AG10803 (cell line): ENCODE measurements around the gene MTCL1.

Experiments used
- DNase-seq: peaks from one replicate; pipeline ENCODE4 v3.0.0; 2010; ENCODE audit warnings: low read depth
- H3K4me3 ChIP-seq: 2 replicates; pipeline ENCODE4 v1.5.1; 2011; ENCODE audit warnings: mild to moderate bottlenecking, low read length, control low read depth
- TF ChIP-seq, protein P1 (sequence below): conservative IDR thresholded peaks from 2 replicates; pipeline ENCODE4 v1.5.1; 2011; ENCODE audit warnings: mild to moderate bottlenecking, low read length, control low read depth, inconsistent platforms

Gene MTCL1

DNA sequence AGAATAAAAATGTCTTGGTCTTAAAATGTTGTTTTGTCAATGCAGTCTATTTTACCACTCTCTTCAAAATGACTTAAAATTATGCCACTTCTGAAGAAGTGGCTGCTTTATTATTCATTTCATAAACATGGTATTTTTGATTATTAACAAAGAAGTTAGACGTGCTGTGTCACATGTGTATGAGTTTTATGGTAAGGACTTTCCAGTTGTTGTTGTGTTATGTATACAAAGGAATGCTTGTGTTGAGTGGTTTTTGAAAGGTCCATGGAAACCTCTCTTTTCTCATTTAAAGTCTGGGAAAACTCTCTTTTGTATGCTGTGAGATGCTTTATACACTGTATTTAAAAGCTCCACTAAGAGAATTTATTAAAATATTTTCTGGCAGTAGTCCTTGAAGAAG lies 116.2 kb downstream of the MTCL1 start:
- TF ChIP-seq, protein P1, sequence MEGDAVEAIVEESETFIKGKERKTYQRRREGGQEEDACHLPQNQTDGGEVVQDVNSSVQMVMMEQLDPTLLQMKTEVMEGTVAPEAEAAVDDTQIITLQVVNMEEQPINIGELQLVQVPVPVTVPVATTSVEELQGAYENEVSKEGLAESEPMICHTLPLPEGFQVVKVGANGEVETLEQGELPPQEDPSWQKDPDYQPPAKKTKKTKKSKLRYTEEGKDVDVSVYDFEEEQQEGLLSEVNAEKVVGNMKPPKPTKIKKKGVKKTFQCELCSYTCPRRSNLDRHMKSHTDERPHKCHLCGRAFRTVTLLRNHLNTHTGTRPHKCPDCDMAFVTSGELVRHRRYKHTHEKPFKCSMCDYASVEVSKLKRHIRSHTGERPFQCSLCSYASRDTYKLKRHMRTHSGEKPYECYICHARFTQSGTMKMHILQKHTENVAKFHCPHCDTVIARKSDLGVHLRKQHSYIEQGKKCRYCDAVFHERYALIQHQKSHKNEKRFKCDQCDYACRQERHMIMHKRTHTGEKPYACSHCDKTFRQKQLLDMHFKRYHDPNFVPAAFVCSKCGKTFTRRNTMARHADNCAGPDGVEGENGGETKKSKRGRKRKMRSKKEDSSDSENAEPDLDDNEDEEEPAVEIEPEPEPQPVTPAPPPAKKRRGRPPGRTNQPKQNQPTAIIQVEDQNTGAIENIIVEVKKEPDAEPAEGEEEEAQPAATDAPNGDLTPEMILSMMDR: no peak

DNA sequence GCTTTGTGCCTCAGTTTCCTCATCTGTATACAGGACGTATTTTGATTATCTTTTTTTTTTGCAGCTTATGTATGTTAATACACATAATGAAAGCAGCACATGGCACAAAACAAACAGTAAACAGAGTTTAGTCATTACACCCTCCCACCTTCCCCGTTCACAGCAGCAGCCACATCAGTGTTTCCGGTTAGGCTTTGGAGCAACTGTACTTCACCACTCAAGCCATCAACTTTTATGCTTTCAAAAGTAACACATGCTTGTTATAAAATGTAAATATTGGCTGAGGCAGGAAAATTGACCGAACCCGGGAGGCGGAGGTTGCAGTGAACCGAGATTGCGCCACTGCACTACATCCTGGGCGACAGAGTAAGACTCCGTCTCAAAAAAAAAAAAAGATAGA lies 117.3 kb downstream of the MTCL1 start:
- H3K4me3 ChIP-seq: no peak overlapping the region
- DNase-seq: no peak
- TF ChIP-seq, protein P1: no peak

More for the DNA sequence above, 116.2 kb downstream of the MTCL1 start:
- H3K4me3 ChIP-seq: no peak overlapping the region
- no peak for DNase-seq

DNA sequence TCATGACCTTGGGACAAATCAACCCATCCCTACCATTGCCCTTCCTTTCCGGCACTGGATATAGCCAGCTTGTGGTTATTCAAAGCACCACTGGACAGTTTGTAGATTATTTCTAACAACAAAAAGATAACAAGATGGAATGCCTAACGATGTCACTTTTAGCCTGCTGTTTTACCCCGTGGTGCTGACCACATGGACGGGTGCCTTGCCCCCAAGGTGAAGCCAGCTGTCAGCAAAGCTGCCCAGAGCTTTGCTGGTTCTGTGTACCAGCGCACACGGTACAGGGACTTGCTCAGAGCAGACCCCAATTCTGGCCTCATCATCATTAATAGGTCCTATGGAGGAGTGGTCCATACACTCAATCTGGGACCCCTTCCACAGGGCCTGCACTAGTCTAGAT lies 118.2 kb downstream of the MTCL1 start:
- no peak overlapping the region for H3K4me3 ChIP-seq
- no peak for DNase-seq
- TF ChIP-seq, protein P1: no peak

DNA sequence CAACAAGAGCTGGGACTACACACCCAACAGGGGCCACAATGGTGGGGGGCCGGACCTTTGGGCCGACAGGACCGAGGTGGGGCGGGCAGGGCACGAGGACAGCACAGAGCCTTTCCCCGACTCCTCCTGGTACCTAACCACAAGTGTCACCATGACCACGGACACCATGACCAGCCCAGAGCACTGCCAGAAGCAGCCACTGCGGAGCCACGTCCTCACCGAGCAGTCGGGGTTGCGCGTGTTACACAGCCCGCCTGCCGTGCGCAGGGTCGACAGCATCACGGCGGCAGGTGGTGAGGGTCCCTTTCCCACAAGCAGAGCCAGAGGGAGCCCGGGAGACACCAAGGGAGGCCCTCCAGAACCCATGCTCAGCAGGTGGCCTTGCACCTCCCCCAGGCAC lies 119.5 kb downstream of the MTCL1 start:
- H3K4me3 ChIP-seq: no peak overlapping the region
- TF ChIP-seq, protein P1: no peak
- no peak for DNase-seq

DNA sequence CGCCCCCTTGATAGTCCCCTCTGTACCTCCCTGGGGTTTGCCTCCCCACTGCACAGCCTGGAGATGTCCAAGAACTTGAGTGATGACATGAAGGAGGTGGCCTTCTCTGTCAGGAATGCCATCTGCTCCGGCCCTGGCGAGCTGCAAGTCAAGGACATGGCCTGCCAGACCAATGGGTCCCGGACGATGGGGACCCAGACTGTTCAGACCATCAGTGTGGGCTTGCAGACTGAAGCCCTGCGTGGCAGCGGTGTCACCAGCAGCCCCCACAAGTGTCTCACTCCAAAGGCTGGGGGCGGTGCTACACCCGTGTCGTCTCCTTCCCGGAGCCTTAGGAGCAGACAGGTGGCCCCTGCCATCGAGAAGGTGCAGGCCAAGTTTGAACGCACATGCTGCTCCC lies 119.9 kb downstream of the MTCL1 start:
- TF ChIP-seq, protein P1: no peak
- H3K4me3 ChIP-seq: no peak overlapping the region
- DNase-seq: no peak

DNA sequence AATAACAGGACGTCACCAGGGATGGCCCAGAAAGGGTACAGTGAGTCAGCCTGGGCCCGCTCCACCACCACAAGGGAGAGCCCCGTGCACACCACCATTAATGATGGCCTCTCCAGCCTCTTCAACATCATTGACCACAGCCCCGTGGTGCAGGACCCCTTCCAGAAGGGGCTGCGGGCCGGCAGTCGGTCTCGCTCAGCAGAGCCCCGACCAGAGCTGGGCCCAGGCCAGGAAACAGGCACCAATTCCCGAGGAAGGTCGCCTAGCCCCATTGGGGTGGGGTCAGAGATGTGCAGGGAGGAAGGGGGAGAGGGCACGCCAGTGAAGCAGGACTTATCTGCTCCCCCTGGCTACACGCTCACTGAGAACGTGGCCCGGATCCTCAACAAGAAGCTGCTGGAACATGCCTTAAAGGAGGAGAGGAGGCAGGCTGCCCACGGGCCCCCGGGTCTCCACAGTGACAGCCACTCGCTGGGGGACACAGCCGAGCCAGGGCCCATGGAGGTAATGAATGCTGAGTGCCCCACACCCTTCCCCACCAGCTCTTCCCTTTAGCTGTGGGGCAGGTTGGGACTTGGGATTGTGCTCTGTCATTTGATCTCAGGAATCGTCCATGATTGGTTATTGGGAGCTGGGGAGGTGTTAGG lies 120.5 kb downstream of the MTCL1 start:
- H3K4me3 ChIP-seq: no peak overlapping the region
- TF ChIP-seq, protein P1: no peak
- DNase-seq: no peak

DNA sequence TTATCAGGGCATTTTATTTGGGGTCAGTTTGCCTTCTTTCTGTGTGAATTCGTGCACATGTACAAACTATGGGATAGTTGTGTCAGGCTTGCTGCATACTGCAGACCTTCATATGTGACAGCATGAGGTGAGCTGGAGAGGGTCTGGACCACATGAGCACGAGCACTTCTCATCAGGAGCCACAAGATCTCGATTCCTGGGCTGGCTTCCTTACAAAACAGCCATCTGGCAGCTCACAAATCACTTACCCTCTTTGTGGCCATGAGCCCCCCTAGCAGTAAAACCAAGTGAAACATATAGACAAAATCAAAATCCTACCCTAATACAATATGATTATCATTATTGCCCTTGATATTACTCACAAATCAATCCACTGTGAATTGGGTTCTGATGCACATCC lies 121.2 kb downstream of the MTCL1 start:
- DNase-seq: no peak
- H3K4me3 ChIP-seq: no peak overlapping the region
- TF ChIP-seq, protein P1: no peak
